Adrenal gland (tissue), 5 donors: ENCODE data around the gene SPIB.

Experiments
- POLR2A ChIP-seq, 2 donors: fragments of 450-650 bp; IDR thresholded peaks; one replicate each; pipeline ENCODE4 v1.6.1; 2017; ENCODE audit warnings: antibody characterized with exemption in 2 of 2, mild to moderate bottlenecking in 2 of 2, moderate library complexity in 1 of 2
- TF ChIP-seq, protein P1 (sequence below), 6 experiments: fragments of 450-650 bp in 4 of 6; fragments of 200-600 bp in 2 of 6; sonication (generic) in 1 of 6; IDR thresholded peaks; 1 replicate in 5 of 6; 2 replicates in 1 of 6; pipeline versions ENCODE4 v1.5.1 to v1.8.0; 2016 to 2021; ENCODE audit warnings: antibody characterized with exemption in 6 of 6, mild to moderate bottlenecking in 2 of 6, moderate library complexity in 1 of 6
- donor health status: DM: no; HTN: no; CAD: no.

DNA sequence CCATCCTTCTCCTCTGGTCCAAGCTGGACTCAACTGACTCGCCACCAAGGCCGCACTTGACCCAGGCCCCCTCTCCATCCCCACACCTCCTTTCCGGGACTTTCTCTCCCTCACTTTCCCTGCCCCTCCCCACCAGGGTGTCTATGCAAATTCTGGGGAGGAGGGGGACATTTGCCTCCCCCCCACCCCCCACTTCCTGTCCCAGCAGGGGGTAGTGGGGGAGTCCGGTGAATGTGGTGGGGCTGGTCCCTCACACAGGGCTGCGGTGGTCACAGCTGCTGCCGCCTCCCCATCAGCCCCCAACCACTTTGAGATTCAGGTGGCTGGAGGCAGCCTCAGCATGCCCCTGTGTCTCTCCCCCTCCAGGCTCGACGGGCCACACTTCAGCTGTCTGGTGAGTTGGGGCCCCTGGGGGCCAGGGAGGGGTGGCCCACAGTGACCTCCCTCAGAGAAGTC lies 870 bp downstream of the SPIB start:
- TF ChIP-seq, protein P1, sequence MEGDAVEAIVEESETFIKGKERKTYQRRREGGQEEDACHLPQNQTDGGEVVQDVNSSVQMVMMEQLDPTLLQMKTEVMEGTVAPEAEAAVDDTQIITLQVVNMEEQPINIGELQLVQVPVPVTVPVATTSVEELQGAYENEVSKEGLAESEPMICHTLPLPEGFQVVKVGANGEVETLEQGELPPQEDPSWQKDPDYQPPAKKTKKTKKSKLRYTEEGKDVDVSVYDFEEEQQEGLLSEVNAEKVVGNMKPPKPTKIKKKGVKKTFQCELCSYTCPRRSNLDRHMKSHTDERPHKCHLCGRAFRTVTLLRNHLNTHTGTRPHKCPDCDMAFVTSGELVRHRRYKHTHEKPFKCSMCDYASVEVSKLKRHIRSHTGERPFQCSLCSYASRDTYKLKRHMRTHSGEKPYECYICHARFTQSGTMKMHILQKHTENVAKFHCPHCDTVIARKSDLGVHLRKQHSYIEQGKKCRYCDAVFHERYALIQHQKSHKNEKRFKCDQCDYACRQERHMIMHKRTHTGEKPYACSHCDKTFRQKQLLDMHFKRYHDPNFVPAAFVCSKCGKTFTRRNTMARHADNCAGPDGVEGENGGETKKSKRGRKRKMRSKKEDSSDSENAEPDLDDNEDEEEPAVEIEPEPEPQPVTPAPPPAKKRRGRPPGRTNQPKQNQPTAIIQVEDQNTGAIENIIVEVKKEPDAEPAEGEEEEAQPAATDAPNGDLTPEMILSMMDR (IDR thresholded peaks at IDR 0.05) = no peak
- TF ChIP-seq POLR2A (IDR thresholded peaks at IDR 0.05) = no peak
